Measurements from ENCODE around the gene CFL1. TPM values are rescaled to one million over a fixed set of nuclear protein-coding genes. Genes with fewer than 3 reads are reported as not detected.

The CFL1 gene
- total and polyA plus RNA-seq, 2 of the 8 experiments (the other 6 are each of a cell fraction or from before 2014, with no cell fraction given): 1,252 to 1,365 TPM

GRCh38 chr11:65817835-65818680, 39.9 kb downstream of the CFL1 start (continued):
- TF ChIP-seq, protein P1, sequence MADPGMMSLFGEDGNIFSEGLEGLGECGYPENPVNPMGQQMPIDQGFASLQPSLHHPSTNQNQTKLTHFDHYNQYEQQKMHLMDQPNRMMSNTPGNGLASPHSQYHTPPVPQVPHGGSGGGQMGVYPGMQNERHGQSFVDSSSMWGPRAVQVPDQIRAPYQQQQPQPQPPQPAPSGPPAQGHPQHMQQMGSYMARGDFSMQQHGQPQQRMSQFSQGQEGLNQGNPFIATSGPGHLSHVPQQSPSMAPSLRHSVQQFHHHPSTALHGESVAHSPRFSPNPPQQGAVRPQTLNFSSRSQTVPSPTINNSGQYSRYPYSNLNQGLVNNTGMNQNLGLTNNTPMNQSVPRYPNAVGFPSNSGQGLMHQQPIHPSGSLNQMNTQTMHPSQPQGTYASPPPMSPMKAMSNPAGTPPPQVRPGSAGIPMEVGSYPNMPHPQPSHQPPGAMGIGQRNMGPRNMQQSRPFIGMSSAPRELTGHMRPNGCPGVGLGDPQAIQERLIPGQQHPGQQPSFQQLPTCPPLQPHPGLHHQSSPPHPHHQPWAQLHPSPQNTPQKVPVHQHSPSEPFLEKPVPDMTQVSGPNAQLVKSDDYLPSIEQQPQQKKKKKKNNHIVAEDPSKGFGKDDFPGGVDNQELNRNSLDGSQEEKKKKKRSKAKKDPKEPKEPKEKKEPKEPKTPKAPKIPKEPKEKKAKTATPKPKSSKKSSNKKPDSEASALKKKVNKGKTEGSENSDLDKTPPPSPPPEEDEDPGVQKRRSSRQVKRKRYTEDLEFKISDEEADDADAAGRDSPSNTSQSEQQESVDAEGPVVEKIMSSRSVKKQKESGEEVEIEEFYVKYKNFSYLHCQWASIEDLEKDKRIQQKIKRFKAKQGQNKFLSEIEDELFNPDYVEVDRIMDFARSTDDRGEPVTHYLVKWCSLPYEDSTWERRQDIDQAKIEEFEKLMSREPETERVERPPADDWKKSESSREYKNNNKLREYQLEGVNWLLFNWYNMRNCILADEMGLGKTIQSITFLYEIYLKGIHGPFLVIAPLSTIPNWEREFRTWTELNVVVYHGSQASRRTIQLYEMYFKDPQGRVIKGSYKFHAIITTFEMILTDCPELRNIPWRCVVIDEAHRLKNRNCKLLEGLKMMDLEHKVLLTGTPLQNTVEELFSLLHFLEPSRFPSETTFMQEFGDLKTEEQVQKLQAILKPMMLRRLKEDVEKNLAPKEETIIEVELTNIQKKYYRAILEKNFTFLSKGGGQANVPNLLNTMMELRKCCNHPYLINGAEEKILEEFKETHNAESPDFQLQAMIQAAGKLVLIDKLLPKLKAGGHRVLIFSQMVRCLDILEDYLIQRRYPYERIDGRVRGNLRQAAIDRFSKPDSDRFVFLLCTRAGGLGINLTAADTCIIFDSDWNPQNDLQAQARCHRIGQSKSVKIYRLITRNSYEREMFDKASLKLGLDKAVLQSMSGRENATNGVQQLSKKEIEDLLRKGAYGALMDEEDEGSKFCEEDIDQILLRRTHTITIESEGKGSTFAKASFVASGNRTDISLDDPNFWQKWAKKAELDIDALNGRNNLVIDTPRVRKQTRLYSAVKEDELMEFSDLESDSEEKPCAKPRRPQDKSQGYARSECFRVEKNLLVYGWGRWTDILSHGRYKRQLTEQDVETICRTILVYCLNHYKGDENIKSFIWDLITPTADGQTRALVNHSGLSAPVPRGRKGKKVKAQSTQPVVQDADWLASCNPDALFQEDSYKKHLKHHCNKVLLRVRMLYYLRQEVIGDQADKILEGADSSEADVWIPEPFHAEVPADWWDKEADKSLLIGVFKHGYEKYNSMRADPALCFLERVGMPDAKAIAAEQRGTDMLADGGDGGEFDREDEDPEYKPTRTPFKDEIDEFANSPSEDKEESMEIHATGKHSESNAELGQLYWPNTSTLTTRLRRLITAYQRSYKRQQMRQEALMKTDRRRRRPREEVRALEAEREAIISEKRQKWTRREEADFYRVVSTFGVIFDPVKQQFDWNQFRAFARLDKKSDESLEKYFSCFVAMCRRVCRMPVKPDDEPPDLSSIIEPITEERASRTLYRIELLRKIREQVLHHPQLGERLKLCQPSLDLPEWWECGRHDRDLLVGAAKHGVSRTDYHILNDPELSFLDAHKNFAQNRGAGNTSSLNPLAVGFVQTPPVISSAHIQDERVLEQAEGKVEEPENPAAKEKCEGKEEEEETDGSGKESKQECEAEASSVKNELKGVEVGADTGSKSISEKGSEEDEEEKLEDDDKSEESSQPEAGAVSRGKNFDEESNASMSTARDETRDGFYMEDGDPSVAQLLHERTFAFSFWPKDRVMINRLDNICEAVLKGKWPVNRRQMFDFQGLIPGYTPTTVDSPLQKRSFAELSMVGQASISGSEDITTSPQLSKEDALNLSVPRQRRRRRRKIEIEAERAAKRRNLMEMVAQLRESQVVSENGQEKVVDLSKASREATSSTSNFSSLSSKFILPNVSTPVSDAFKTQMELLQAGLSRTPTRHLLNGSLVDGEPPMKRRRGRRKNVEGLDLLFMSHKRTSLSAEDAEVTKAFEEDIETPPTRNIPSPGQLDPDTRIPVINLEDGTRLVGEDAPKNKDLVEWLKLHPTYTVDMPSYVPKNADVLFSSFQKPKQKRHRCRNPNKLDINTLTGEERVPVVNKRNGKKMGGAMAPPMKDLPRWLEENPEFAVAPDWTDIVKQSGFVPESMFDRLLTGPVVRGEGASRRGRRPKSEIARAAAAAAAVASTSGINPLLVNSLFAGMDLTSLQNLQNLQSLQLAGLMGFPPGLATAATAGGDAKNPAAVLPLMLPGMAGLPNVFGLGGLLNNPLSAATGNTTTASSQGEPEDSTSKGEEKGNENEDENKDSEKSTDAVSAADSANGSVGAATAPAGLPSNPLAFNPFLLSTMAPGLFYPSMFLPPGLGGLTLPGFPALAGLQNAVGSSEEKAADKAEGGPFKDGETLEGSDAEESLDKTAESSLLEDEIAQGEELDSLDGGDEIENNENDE (IDR thresholded peaks at IDR 0.05; ENCODE audit: insufficient replicate concordance, low read length): no peak
- TF ChIP-seq SP4 (IDR thresholded peaks at IDR 0.05; ENCODE audit: low read length) (no peak), TEAD4 (IDR thresholded peaks at IDR 0.05; ENCODE audit: low read depth, low read length) (peak; percentile 80; the same call in 1 of the 2 replicates), JUND (IDR thresholded peaks at IDR 0.05; ENCODE audit: low read length) (peak; percentile 39; the same call in 1 of the 2 replicates), KDM5A (IDR thresholded peaks at IDR 0.05; ENCODE audit: low read length) (no peak), ZNF274 (IDR thresholded peaks at IDR 0.05; ENCODE audit: borderline replicate concordance, extremely low read depth, low read length) (no peak), ATF3 (IDR thresholded peaks at IDR 0.05; ENCODE audit: insufficient read depth, low read depth, low read length) (0 out of 2 replicates have a peak, but pooled peaks have one; percentile 55)
- TF ChIP-seq, protein P2, sequence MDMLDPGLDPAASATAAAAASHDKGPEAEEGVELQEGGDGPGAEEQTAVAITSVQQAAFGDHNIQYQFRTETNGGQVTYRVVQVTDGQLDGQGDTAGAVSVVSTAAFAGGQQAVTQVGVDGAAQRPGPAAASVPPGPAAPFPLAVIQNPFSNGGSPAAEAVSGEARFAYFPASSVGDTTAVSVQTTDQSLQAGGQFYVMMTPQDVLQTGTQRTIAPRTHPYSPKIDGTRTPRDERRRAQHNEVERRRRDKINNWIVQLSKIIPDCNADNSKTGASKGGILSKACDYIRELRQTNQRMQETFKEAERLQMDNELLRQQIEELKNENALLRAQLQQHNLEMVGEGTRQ (IDR thresholded peaks at IDR 0.05; ENCODE audit: low read length): 0 out of 2 replicates have a peak, but pooled peaks have one; percentile 39

Data from H1 (cell line).